HS-27A (cell line): ENCODE measurements around the gene ALDH1A1.
"Not testable (repeated sequence)": the region's sequence is repeated elsewhere in the genome, so short reads cannot be mapped to it uniquely, and the experiment has no call there.

Source experiments
- DNase-seq: peaks from one replicate; pipeline ENCODE4 v3.0.0-alpha.2; 2012; ENCODE audit warnings: low read depth, missing footprints

Gene ALDH1A1

DNA sequence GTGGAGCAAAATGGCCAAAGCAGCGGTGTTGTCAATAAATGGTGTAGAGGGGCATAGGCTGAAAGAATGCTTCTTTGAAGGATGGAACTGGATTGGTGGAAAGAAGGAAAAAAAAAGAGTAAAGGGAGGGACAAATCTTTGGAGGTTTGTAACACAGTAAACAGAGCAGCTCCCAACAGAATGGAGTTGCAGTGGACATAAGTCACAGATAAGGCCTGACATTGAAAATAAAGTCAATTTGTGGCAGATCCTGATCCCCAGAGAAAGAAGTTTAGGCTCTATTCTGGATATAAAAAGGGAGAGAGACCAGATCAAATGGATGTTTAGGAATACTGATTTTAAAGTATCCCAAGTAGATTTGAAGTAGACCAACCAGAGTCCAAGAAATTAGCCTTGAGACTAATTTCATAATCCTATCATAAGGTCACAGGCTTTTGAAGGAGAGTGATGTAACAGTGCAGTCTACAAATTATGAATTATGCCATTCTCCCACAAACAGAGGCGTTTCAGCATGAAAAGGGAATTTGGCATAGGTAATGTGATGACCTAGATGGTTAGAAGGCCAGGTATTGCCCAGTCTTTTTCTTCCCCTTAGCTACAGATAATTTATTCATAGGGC is 8.9 kb downstream of the ALDH1A1 start:
- no peak for DNase-seq

GRCh38 chr9:72942451-72942850 is 10.4 kb downstream of the ALDH1A1 start:
- no peak for DNase-seq

- not testable (repeated sequence) for DNase-seq
These were observed 13.3 kb downstream of the ALDH1A1 start for GRCh38 chr9:72939581-72939980.

GRCh38 chr9:72937545-72937944 is 15.3 kb downstream of the ALDH1A1 start:
- DNase-seq, result no peak

- no peak for DNase-seq
These were observed 16.2 kb downstream of the ALDH1A1 start for GRCh38 chr9:72936679-72937078.

DNA sequence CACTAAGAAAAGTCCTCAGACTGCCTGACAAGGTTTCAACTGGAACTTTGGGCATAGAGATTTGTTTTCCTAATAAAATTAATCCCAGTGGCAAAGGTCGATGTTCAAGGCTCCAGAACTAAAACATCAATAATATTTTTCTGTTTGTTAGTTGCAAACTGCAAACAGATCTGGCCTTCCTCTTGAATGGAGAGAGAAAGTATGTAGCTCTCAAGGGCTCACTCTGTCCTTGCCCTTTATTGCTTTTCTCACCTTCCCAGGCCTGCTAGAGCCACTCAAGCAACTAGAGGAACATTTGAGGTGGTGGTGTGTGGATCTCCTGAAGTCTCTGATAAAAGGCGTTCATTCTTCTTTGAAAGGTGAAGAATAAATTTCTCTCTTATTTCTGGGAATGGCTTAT is 16.6 kb downstream of the ALDH1A1 start:
- DNase-seq, result no peak

GRCh38 chr9:72935595-72935994 is 17.3 kb downstream of the ALDH1A1 start:
- DNase-seq, result no peak

GRCh38 chr9:72933730-72934665 is 18.9 kb downstream of the ALDH1A1 start:
- DNase-seq, result no peak

DNA sequence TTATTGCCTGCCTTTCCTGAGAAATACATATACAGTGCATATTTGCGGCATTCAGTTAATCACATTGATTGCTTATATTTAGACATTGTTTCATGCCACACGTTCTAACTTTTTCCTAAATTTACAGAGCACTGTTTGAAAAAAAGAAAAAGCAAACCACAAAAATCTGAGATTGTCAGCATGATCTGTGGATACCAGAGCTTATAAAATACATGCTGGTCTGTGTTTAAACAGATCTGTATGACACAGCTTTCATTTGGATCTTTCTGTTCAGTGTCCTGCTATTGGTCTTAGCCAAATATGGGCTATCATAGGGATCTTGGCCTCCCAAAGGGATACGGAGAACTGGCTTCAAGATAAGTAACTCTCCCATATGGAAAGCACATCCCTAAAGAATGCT is 20.2 kb downstream of the ALDH1A1 start:
- DNase-seq, result no peak

DNA sequence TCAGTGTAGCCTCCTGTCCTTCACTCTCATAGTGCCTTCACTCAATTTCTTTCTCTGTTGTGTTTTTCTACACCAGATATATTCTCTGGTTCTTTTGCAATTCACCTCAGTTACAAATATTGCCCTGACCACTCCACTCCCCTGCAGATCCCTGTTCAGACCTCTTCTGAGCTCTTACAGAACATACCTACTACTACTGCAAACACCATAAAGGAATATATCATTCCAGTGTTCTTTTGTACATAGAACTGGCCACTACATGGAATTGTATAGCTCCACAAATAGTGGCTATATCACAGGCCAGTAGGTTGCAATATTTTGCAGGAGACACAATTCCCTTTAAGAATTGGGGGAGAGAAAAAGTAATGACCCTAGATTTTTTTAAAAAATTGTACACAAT is 21.0 kb downstream of the ALDH1A1 start:
- no peak for DNase-seq

DNA sequence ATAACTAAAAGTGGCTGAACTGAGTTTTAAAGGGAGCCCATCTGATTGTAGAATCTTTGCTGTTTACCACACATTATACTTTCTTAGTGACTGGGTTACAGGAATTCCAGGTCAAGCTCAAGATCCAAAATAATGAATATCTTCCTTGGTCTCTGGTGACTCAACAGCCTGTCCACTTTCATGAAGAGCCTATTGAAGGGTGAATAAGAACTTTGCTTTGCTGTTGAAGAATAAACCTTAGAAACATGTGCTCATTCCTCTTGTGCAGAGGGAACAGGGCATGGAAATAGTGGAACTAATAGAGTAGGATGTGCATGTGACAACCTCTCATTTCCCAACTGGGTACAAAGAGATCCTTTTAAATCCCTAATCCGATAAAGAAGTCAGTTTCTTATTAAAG is 21.4 kb downstream of the ALDH1A1 start:
- no peak for DNase-seq

- DNase-seq, result no peak
These were observed 22.0 kb downstream of the ALDH1A1 start for GRCh38 chr9:72930828-72931227.

- DNase-seq, result no peak
These were observed 23.3 kb downstream of the ALDH1A1 start for GRCh38 chr9:72929542-72929941.

- DNase-seq, result no peak
These were observed 24.8 kb downstream of the ALDH1A1 start for GRCh38 chr9:72928042-72928507.

DNA sequence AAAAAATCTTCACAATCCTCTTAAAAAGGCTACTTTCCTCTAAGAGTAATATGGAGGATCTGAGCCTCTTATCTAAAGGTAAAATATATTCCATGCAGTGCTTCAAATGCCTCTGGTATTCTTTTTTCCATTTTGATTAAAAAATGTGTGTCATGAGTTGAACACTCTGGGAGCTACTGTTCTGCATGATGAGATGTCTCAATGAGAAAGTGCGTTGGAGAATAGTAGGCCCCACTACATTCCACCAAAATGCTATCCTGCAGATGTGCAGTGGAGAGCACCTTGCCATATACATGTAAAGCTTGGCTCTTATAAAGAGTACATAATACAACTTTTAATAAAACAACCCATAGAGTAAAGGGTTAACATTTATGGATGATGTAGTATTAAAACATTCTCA is 26.3 kb downstream of the ALDH1A1 start:
- DNase-seq, result no peak

DNA sequence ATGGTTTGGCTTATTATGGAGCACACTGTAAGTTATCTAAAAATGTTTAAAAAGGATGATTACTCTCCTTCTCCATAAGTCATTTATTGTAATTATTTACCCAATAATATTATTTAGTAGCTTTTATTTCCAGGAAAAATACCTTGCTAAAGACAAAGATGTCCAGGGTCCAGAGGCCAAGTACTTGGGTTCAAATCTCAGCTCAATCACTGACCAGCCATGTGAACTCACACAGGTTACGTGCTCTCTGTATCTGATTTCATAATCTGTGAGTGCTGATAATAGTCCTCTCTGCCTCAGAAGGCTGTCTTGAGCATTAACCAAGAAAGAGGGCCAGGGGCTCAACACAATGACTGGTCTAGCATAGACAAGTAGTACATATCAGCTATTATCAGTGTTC is 27.0 kb downstream of the ALDH1A1 start:
- DNase-seq, result no peak

DNA sequence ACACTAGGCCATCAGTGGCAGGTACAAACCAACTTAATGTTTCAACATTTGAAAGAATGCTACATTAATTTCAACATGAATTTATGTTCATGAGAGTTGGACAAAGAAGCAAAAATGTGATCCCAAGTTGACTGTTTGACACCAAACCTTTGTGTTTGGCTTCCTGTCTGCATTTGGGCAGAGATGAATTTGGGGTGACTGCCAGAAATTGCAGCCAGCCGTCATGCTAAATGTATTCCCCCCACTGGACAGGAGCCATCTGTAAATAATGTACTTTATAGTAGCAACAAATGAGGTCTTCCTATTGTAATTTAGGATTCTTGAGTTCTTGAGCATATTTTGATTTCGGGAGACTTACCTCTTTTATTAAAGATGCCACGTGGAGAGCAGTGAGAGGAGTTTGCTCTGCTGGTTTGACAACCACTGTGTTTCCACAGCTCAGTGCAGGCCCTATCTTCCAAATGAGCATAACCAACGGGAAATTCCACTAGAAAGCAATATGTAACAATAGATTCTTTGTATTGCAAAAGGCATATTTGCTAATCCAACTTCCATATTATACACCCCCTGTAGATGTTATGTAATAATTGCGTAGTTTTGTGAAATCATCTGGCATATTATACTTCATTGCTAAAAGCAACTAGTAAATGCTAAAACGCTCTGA is 27.6 kb downstream of the ALDH1A1 start:
- DNase-seq, result no peak

GRCh38 chr9:72924154-72924790 is 28.6 kb downstream of the ALDH1A1 start:
- DNase-seq, result no peak

- no peak for DNase-seq
These were observed 29.8 kb downstream of the ALDH1A1 start for GRCh38 chr9:72923077-72923476.

GRCh38 chr9:72921888-72922654 is 30.8 kb downstream of the ALDH1A1 start:
- no peak for DNase-seq

- no peak for DNase-seq
These were observed 33.5 kb downstream of the ALDH1A1 start for GRCh38 chr9:72919246-72919945.
